GM18498 (cell line): ENCODE data around the gene ZG16B.

Experiments
- ATAC-seq: cut with Tn5 transposase; IDR thresholded peaks from one replicate; pipeline ENCODE4 v1.9.1; 2021; ENCODE audit warnings: mild to moderate bottlenecking, moderate library complexity; ENCODE audit not compliant: unreplicated experiment

The ZG16B gene

DNA sequence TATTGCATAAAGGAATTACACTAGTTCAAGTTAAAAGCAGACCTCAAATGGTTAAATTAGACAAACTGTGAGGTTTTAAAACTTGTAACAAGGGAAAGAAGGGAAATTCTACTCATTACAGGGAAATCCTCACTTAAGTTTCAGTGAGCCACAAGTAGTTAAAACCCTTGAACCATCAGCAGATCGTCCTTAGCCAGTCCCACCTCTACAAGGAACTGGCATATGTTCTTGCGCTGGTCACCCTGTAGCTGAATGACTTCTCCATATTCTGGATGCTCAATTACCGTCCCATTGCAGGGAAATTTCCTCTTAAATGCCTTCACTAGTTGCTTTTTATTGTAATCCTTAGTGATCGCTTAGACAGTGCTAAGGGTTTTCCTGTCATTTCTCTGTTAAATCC lies 7.6 kb upstream of the ZG16B start:
- no peak for ATAC-seq

DNA sequence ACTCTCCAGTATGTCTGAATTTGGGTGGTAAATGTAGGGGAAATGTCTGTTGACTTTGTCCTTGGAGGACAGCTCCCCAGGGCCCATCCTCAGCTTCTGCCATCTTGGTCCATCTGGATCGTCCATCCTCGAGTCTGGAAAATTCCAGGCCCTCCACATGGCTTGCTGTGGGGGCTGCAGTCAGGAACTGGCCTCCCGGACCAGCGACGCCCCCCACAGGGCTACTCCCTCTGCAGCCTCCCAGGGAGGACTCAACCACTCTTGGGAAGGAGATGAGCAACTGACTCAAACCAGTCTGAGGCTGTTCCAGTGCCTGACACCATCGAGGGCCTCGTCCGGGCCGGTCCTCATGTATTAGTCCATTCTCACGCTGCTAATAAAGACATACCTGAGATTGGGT lies 5.5 kb upstream of the ZG16B start:
- no peak for ATAC-seq

DNA sequence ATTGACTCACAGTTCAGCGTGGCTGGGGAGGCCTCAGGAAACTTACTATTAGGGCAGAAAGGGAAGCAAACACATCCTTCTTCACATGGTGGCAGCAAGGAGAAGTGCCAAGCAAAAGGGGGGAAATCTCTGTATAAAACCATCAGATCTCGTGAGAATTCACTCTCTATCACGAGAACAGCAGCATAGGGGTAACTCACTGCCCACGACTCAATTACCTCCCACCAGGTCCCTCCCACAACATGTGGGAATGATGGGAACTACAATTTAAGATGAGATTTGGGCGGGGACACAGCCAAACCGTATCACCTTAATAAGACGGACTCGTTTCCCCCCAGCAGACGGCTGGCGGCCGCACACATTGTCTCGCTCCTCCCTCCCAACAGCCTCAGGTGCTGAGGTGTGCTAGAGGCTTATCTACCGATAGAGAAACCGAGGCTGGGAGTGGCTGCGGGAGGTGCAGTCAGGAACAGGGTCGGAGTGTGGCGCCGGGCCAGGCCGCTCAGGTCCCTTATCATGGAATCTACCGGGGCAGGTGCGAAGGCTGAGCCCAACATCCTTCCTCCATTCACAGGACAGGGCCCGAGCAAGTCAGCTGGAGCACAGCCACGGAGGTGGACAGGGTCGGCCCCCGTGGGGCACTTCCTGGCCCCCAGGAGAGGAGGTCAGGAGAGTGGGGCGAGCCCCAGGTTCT lies 4.9 kb upstream of the ZG16B start:
- ATAC-seq: no peak

DNA sequence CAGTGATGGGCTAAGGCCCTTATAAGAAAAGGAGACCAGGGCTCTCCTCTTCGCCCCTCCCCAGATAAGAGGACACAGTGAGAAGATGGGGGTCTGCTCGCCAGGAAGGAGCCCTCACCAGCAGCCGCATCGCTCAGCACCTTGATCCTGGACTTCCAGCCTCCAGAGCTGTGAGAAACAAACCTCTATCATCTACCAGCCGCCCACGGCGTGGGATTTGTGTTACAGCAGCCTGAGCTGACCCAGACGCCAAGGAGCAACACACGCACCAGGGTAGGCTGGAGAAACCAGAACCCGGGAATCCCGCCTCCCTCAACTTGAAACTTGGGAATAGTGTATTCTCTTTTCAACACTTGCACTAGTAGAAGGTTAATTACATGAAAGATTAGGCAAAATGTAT lies 4.2 kb upstream of the ZG16B start:
- no peak for ATAC-seq

DNA sequence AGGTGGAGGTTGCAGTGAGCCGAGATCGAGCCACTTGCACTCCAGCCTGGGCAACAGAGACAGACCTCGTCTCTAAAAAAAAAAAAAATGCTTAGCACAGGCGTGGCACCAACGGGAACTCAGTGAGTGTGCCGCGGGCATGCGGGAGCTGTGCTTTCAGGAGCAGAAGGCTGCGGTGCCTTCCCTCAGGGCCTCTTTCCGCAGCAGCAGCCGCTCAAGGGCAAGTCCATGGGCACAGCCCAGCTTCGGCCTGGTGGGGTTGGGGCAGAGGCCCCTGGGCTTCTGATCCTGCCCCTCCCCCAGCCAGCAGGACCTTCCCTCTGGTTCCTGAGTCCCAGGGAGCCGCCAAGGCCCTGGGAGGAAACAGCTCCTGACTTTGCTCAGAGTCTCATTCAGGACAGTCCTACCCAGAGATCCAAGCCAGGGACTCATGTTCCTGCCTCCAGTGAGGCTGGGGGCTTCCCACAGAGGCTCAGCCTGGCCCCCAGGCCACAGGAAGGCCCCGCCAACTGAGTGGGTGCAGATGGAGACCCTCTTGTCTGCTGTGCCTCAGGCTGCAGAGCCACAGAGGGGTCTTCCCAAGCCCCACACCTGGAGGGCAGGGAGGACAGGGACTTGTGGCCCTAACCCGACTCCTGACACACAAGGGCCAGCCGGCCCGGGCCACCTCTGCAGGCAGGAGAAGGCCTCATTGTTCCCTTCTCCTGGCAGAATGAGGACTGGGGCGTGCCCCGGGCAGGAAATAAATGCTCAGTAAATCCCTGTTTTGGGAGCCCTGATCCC lies 3.3 kb upstream of the ZG16B start:
- ATAC-seq: no peak

DNA sequence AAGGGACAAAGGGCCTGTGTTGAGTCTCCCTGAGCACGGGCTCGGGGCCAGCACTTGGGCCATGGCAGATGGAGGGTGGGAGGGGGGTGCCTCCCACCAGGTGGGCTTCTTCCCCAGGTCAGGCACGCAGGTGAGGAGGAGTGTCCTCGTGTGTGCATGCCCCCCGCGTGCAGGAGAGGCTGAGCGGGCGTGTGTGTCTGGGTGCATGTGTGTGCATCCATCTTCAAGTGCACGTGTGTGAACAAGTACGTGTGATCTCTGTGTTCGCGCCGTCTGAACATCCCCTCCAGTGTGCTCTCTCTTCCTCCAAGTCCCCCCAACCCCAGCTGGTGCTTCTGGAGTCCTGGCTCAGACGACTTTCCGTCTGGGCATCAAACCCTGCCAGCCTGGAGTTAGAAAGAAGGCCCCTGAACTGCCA lies 2.7 kb upstream of the ZG16B start:
- ATAC-seq: no peak

DNA sequence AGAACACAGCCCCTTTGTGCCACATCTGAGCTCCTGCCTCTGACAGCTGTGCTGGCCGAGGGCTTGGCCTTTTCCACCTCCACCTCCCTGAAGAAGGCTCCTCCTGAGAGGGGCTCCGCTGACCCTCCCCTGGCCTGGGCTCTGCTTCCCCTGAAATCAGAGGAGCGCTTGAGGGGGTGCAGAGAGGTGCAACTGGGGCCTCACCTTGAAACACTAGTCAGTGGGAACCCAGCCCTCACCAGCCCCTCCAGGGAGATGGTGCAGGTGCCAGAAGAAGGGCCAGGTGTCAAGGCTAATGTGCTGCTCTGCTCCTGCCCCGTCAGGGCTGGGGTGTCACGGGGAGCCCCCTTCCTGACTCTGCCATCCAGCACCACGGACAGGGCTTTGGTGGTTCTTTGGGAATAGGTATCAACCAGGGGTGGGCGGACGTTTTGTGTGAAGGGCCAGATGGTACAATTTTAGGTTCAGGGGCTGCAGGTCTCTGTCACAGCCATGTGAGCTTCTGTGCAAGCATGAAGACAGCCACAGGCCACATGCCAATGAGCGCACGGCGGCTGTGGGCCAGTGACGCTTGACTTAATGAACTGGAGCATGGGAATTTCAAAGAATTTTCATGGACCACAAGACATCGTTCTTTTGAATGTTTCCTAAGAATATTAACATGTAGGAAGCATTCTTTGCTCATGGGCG lies 2.1 kb upstream of the ZG16B start:
- ATAC-seq: no peak

DNA sequence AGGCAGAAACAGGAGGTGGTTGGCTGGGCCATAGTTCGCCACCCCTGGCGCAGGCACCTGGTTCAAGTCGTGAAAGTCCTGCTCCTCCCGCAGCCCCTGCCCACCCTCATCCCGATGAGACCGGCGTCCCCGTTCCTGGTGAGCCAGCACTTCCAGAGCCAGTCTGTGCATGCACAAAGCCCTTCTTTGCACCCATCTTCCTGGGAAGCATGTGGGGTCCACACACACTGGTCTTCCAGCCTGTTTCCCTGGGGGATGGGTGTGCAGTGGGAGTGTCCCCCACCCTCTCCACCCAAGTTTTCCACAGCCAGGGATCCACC lies 1.6 kb upstream of the ZG16B start:
- no peak for ATAC-seq

DNA sequence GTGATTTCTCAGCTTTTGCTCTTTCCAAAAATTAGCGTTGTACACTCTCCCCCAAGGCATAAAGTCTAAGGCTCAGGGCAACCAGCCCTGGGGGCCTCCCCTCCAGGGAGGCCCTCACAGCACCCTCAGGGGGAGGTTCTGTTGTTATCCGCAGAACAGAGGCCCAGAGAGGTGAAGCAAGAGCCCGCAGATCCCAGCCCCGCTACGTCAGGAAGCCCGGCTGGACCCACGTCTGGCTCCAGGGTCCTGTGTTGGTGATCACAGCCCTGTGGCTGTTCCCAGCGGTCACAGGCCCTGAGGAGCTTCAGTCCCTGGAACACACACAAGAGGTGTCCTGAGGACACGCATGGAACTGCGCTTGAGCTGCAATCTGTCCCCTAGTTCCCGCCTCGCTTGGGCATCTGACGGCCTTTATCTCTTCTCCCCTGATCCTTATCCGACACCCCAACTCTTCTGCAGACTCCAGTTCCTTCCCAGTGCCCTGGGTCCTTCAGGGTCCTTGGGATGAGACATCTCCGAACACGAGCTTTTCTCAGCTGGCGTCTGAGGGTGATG lies 1.1 kb upstream of the ZG16B start:
- ATAC-seq: no peak

DNA sequence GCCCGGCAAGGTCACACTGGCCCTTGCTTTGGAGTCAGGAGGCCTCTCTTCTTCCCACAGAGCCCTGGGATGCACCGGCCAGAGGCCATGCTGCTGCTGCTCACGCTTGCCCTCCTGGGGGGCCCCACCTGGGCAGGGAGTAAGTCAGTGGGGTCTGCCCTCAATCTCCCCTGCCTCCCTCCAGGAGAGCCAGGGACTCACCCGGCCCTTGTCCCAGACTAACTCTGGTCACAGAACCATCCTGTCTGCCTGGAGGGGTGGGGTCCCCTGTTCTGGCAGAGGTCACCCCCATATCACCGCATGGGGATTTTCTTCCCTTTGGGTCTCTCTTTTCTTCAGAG lies 222 bp downstream of the ZG16B start:
- ATAC-seq: no peak

DNA sequence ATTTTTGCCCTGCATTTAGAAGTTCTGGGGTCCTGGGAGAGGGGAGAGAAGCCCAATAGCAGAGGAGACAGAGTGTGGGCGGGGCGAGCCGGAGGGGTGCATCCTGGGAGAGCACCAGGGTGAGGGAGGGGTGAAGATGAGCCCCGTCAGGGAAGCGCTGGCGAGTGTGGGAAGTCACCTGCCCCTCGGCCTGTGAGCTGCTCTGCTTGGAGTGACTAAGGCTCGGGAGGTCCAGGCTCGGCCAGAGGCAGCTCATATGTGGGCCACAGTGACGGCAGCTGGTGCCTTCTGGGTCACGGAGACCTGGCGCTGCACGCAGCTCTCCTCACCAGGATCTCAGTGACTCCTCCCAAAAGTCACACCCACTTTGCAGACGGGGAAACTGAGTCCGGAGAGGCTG lies 1.1 kb downstream of the ZG16B start:
- no peak for ATAC-seq

DNA sequence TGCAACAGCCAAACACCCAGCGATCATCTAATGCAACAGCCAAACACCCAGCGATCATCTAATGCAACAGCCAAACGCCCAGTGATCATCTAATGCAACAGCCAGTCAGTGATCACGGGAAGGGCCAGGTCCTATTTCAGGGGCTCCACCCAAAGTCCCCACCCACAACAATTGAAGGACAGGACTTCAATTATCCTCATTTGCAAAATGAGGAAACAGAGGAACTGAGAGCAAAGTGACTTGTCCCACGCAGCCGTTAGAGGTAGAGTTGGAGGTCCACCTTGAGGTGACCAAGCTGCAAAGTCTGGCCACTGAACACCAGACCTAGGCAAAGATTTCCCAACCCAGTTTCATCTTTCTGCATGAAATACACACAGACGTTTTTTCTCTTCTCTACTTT lies 3.7 kb downstream of the ZG16B start:
- no peak for ATAC-seq

DNA sequence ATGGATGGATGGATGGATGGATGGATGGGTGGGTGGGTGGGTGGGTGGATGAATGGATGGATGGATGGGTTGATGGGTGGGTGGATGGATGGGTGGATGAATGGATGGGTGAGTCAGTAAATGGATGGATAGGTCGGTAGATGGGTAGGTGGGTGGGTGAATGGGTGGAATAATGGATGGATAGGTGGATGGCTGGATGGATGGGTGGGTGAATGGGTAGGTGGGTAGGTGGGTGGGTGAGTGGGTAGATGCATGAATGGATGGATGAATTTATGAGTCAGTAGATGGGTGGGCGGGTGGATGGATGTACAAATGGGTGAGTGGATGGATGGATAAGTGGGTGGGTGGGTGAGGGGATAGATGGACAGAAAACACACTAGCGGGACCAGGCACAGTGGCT lies 4.9 kb downstream of the ZG16B start:
- ATAC-seq: no peak

DNA sequence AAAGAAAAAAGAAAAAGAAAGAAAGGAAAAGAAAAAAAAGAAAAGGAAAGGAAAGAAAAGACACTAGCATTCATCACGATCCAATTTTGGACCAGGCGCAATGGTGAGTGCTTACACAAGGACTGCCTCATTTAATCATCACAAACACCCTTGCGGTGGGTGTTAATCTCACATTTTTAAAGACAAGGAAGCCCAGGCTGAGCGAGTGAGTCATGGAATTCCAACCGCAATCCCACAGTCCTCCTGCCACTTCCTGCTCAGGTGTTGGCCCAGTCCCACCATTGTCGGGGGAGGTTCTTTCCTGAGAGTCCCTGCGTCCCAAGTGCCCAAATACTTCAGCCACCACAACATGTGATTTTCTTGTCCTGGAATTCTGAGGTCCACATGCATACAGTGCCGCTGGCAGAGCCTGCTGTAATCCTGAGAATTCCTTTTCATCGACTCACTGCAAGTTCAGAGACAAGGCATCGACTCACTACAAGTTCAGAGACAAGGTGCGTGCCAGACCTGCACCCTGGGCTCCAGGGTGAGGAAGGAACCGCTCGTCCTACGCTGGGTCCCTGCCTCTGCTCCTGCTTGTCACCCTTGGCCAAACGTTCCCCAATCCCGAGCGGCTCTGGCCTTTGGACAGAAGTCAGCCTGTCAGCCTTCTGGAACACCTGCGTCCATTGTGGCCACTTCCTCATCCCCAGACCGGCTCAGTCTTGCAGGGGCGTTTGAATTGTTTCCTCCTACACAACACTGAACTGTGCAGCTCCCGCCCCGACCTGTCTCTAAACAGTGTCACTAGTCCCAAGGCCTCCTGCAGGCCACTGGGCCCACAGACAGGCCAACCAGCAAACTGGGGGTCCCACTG lies 5.8 kb downstream of the ZG16B start:
- no peak for ATAC-seq

DNA sequence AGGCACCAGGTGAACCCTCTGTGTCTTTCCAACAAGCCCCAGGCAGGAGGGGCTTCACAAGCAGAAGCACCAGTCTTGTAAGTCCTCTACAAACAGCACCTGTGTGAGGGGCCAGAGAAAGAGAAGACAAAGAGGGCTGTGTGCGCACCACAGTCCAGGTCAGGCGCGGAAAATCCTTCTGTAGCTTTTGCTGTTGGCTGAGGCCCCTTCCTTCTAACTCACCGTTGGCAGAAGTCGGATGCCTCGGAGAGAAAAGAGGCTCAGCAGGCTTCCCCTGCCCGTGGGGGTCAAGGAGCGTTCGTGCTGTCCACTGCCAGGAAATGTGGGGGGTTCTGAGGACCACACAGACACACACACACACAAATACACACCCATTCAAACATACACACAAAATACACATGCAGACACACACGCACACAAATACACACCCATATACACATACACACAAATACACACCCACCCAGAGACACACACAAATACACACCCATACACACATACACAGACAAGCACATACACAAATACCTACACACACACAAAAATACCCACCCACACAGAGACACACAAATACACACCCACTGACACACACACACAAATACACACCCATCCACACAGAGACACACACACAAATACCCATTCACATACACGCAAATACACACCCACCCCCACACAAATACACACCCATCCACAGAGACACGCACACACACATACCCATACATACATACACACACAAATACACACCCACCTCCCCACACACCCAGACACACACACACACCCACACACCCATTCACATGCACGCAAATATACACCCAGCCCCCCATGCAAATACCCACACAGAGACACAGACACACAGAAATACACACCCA lies 6.8 kb downstream of the ZG16B start:
- ATAC-seq: no peak

DNA sequence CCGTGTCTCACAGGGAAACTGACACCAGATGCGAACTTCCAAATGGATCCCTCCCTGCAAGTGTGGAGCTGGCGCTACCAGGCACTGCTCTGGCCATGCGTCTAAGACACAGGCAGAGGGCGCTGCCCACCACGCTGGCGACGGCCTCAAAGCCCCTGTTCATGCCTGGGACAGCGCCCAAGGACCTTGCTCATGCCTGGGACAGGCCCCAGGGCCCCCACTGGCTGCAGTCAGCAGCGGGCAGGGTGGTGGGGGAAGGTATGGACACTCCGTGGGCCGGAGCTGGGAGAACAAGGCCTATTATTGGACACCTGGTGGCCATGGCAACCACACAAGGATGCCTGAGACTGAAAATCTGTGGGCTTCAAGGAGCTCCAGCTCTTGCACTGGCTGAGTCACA lies 8.8 kb downstream of the ZG16B start:
- ATAC-seq: no peak

DNA sequence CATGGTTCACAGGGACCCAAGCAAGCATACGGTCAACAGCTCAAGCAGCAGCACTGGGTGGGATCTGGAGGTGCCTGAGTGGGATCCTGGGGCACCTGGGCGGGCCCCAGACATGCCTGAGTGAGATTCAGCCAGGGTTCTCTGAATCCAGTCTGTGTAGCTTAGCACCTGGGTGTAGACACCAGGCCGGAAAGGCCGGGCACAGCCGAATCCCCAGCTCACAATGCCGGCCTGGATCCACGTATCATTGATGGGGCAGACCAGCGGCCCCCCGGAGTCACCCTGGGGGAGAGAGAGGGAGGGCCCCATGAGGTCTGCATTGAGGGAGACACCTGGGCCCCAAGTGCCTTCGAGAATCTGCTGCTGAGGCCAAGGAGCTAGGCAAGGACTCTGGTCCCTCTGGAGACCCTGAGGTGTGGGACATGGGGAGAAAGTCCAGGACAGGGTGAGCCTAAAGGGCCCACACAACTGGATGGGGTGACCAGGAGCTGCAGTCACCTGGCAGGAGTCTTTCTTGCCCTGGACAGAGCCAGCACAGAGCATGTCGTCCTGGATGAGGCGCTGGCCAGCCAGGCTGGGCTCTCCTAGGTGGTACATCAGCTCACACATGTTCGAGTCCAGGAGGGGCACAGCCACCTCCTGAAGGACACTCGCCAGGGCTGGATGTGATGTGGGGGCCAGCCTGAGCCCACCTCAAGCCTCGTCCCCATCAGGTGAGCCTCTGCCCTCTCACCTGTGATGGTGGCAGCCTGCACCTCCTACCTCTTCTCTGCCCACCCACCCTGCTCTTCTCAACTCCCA lies 9.7 kb downstream of the ZG16B start:
- no peak for ATAC-seq

DNA sequence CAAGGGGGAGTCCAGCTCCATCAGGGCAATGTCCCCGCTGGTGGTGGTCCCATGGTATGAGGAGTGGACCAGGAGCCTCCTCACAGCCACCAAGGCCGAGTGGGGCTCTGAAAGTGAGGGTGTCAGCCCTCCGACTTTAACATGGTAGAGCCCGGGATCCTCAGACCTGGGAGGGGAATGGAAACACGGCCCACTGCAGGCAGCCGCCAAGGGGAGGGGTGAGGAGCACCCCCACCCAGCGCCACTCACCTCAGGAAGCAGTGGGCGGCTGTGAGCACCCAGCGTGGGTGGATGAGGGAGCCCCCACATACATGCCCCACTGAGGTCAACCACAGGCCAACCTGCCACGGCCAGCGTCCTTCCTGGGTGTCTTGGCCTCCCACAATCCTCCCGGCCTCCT lies 10.8 kb downstream of the ZG16B start:
- ATAC-seq: no peak

DNA sequence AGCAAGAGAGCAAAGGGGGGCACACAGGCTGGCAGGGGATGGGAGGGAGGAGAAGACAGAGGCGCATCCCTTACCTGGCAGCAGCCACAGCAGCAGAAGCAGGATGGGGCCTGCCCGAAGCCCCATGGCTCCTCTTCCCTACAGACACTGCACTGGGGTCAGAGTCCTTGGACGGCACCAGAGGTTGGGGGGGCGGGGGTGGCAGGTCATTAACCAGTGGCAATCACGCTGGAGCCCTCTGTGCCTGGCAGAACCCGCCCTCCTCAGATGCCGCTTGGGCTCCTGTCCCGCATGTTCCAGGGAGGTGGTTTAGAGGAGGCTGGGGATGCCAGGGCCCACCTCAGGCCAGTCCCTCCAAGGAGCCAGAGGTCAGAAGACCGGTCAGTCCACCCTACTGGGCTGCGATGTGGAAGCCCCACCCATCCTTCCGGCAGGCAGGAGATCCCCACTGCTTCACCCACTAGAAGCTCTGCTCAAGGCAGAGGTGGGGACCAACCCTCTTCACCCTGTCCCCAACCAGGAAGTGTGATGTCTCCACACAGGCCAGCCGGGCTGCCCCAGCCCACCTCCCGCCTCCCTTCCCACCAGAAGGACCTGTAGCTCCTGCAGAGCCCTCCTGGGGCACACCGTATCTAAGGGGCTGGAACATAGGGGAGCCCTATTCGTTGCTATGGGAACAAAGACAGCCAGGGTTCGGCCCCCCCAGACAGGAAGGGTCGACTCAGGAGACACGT lies 11.7 kb downstream of the ZG16B start:
- no peak for ATAC-seq
